Chondrocyte (in vitro differentiated cells): Measurements from ENCODE around the gene KAZN. TPM values are rescaled to one million over a fixed set of nuclear protein-coding genes. Genes with fewer than 3 reads are reported as not detected.
A peak's percentile ranks its signal among the peaks of the same experiment; 100 is the strongest.

Experiments used
- DNase-seq: peaks from one replicate; pipeline ENCODE4 v3.0.0; 2021; ENCODE audit warnings: mixed read lengths, low spot score
- H3K27ac Mint-ChIP-seq: one replicate; pipeline ENCODE4 v1.8.0; 2021; ENCODE audit warnings: mild to moderate bottlenecking, moderate library complexity, mixed read lengths; ENCODE audit not compliant: unreplicated experiment
- H3K27me3 Mint-ChIP-seq: 2 replicates; pipeline ENCODE4 v1.8.0; 2021; ENCODE audit warnings: low read depth, mixed read lengths
- H3K36me3 Mint-ChIP-seq: 2 replicates; pipeline ENCODE4 v1.8.0; 2021; ENCODE audit warnings: low read depth, mixed read lengths
- H3K4me1 Mint-ChIP-seq: 2 replicates; pipeline ENCODE4 v1.8.0; 2021; ENCODE audit warnings: low read depth, mild to moderate bottlenecking, mixed read lengths
- H3K4me3 Mint-ChIP-seq: one replicate; pipeline ENCODE4 v1.8.0; 2021; ENCODE audit warnings: mild to moderate bottlenecking, moderate library complexity, mixed read lengths; ENCODE audit not compliant: unreplicated experiment
- H3K9me3 Mint-ChIP-seq: 2 replicates; pipeline ENCODE4 v1.8.0; 2021; ENCODE audit warnings: low read depth, mixed read lengths
- total RNA-seq: library from RNA; stranded (reverse); gene quantifications from 3 replicates; pipeline ENCODE4 v1.2.1, GENCODE V29; 2021
- TF ChIP-seq, protein P1 (sequence below): fragments of 200-600 bp; sonication (generic); IDR thresholded peaks from 2 replicates; pipeline ENCODE4 v1.5.0; 2021; ENCODE audit warnings: antibody characterized with exemption, mild to moderate bottlenecking, moderate library complexity

The KAZN gene
- total RNA-seq, 1 donor from 2014 or later = 29.6 TPM

DNA sequence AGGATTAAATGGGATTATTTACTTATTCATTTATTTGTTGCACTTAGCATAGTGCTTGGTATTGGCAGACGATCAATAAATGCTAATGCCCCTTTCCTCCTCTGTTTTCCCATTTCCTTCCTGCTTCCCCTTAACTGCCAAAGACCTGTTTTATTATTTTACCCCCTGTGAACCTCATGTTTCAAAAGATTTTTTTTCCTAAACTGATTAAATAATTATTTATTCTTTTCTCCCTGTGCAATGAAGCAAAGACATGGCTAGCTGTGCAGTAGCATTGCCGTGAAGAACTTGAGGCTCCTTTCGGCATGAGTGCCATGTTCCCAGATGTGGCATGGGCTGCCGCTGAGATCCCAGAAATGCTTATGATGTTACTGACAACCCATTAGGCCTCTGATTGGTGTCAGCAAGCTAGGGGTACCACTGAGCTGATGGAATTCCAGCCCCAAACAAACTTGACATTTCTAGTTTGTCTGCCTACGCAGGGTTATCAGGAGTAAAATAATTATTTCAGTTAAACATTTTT is 288.6 kb downstream of the KAZN start:
- H3K27me3 Mint-ChIP-seq = no peaks in the 10 kb centered on the region
- H3K27ac Mint-ChIP-seq = no peak overlapping the region
- TF ChIP-seq, protein P1, sequence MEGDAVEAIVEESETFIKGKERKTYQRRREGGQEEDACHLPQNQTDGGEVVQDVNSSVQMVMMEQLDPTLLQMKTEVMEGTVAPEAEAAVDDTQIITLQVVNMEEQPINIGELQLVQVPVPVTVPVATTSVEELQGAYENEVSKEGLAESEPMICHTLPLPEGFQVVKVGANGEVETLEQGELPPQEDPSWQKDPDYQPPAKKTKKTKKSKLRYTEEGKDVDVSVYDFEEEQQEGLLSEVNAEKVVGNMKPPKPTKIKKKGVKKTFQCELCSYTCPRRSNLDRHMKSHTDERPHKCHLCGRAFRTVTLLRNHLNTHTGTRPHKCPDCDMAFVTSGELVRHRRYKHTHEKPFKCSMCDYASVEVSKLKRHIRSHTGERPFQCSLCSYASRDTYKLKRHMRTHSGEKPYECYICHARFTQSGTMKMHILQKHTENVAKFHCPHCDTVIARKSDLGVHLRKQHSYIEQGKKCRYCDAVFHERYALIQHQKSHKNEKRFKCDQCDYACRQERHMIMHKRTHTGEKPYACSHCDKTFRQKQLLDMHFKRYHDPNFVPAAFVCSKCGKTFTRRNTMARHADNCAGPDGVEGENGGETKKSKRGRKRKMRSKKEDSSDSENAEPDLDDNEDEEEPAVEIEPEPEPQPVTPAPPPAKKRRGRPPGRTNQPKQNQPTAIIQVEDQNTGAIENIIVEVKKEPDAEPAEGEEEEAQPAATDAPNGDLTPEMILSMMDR = no peak
- no peaks in the 10 kb centered on the region for H3K36me3 Mint-ChIP-seq
- peaks cover 23% of the 10 kb centered on the region for H3K4me1 Mint-ChIP-seq
- DNase-seq = no peak
- H3K9me3 Mint-ChIP-seq = no peaks in the 10 kb centered on the region
- no peak overlapping the region for H3K4me3 Mint-ChIP-seq

DNA sequence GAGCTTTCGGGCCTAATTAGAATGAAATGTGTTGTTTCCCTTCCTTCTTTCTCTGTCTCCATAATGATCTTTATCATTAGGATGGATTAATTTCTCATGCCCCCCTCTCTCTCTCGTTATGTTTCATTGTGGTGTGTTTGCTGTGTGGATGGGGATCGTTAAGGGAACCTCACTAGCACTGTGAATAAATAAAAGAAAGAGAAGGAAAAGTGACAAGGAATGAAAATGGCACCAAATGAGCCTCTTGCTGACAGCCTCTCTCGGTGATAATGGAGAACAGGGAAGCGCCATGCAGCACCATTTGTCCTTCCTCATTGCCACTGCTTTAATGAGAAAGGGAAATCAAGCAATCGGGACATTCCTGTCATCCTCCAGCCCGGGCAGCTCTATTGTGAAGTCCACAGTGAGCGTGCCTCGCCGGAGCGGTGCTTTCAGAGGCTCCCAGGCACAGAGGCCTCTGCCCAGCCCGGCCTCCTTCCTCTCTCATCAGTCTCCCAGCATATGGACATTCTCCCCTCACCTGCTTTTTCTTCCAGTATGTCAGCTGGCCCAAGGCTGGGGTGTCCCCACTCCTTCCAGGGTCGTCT is 289.4 kb downstream of the KAZN start:
- Mint-ChIP-seq H3K27ac (no peak overlapping the region), H3K27me3 (no peaks in the 10 kb centered on the region), H3K36me3 (no peaks in the 10 kb centered on the region), H3K4me1 (peaks cover 27% of the 10 kb centered on the region), H3K9me3 (no peaks in the 10 kb centered on the region), H3K4me3 (no peak overlapping the region)
- no peak for DNase-seq
- TF ChIP-seq, protein P1 = no peak

DNA sequence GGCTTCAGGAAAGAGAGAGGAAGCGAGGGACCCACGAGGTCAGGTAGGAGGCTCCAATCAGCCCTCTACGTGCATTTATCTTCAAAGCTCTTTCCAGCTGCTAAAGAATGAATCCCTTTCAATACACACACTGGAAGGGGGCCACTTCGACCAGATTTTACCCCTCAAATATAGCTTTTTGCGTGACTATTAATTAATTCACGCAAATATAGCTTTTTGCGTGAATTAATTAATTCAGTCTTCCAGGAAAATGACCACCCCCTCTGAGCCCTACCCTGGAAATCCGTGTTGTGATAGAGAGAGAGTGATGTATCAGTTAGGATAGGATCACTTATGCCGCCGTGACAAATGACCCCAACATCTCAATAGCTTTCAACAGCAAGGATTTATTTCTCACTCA is 289.9 kb downstream of the KAZN start:
- no peaks in the 10 kb centered on the region for H3K36me3 Mint-ChIP-seq

DNA sequence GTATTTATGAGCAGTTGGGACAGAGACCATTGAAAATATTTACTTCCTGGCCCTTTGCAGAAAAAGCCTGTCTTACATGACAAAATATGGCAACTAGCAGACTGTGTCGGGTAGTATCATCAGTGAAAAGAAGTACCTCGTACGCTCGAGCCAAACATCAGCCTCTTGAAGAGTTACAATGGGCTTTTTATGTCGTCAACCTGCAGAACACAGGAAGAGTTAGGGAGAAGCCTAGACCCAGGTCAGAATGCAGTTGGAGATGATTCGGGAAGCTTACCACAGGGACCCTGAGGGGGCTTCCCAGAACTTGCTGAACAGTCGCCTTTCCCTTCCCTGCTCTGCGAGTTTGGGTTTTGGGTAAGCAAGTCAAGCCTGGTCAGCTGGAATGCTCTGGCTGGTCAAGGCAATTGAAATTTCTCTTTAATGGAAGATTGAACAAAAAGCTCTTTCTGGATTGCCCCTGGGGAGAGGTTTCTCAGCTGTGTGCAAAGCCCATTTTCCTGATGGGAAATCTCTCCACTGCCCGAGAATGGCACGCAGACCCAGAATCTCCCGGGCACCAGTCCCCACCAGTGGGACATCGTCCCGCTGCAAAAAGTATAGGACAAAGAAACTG is 291.4 kb downstream of the KAZN start:
- no peaks in the 10 kb centered on the region for H3K36me3 Mint-ChIP-seq
- DNase-seq = no peak
- TF ChIP-seq, protein P1 = no peak

More for the DNA sequence above, 289.9 kb downstream of the KAZN start:
- Mint-ChIP-seq H3K9me3 (no peaks in the 10 kb centered on the region), H3K4me3 (no peak overlapping the region), H3K27ac (no peak overlapping the region), H3K4me1 (peaks cover 27% of the 10 kb centered on the region), H3K27me3 (no peaks in the 10 kb centered on the region)
- no peak for DNase-seq
- TF ChIP-seq, protein P1 = no peak

DNA sequence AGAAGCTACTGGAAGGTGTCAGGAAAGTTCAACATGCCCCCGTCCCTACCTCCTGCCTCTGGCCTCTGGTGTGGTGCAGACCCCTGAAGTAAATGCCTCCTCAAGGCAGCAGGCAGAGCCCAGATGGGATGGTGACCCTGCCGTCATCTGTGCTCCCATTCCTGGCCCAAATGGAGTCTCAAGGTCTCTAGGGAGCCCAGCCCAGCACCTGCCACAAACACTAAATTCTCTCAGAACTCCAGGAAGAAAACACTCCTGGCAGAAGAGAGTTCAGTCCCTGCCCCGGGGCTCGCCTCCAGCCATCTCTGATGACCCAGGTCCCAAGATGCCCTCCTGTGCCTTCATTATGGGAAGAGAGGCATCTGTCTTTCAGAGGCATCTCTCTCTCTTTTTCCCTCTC is 293.5 kb downstream of the KAZN start:
- H3K36me3 Mint-ChIP-seq = peaks cover 3% of the 10 kb centered on the region
- no peak for DNase-seq
- TF ChIP-seq, protein P1 = no peak
- H3K4me3 Mint-ChIP-seq = no peak overlapping the region
- H3K9me3 Mint-ChIP-seq = peaks cover 3% of the 10 kb centered on the region
- peaks cover 38% of the 10 kb centered on the region for H3K4me1 Mint-ChIP-seq
- H3K27me3 Mint-ChIP-seq = no peaks in the 10 kb centered on the region
- H3K27ac Mint-ChIP-seq = peak overlapping the region; percentile 22

More for the DNA sequence above, 291.4 kb downstream of the KAZN start:
- Mint-ChIP-seq H3K9me3 (no peaks in the 10 kb centered on the region), H3K4me1 (peaks cover 30% of the 10 kb centered on the region), H3K27me3 (no peaks in the 10 kb centered on the region), H3K4me3 (no peak overlapping the region), H3K27ac (peak overlapping the region; percentile 6)
